ENCODE results near the gene RBP3. TPM values are rescaled to one million over a fixed set of nuclear protein-coding genes. Genes with fewer than 3 reads are reported as not detected.

The RBP3 gene
- total and polyA plus RNA-seq, 2 donors (not counting 3 experiments of a cell fraction or from before 2014, with no cell fraction given), result not detected

DNA sequence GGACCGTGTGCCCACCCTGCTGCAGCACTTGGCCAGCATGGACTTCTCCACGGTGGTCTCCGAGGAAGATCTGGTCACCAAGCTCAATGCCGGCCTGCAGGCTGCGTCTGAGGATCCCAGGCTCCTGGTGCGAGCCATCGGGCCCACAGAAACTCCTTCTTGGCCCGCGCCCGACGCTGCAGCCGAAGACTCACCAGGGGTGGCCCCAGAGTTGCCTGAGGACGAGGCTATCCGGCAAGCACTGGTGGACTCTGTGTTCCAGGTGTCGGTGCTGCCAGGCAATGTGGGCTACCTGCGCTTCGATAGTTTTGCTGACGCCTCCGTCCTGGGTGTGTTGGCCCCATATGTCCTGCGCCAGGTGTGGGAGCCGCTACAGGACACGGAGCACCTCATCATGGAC is 1.4 kb downstream of the RBP3 start:
- no TSS peak for BruUV-seq (replicated peaks)
- no peaks in the 10 kb centered on the region for H3K9me3 ChIP-seq (replicated peaks; ENCODE audit: control insufficient read depth, insufficient read depth, low read length)
- H3K9ac ChIP-seq (replicated peaks; ENCODE audit: extremely low read depth, insufficient read depth, low read length), result no peak overlapping the region
- H4K20me1 ChIP-seq (replicated peaks; ENCODE audit: control insufficient read depth, extremely low read depth, insufficient read depth, low read length), result no peaks in the 10 kb centered on the region
- ChIA-PET CTCF (no interaction called here), POLR2A (no interaction called here)
- no peaks in the 10 kb centered on the region for H3K36me3 ChIP-seq (ENCODE audit: control insufficient read depth in 2 of 2, extremely low read depth in 1 of 2, insufficient read depth in 2 of 2, low read length in 2 of 2)
- no peak for TF ChIP-seq EZH2 (IDR thresholded peaks at IDR 0.05; ENCODE audit: borderline replicate concordance, low read depth, low read length, severe bottlenecking)
- no peak for TF ChIP-seq MYC (IDR thresholded peaks at IDR 0.05; ENCODE audit: low read depth, low read length)
- TF ChIP-seq, protein P1, sequence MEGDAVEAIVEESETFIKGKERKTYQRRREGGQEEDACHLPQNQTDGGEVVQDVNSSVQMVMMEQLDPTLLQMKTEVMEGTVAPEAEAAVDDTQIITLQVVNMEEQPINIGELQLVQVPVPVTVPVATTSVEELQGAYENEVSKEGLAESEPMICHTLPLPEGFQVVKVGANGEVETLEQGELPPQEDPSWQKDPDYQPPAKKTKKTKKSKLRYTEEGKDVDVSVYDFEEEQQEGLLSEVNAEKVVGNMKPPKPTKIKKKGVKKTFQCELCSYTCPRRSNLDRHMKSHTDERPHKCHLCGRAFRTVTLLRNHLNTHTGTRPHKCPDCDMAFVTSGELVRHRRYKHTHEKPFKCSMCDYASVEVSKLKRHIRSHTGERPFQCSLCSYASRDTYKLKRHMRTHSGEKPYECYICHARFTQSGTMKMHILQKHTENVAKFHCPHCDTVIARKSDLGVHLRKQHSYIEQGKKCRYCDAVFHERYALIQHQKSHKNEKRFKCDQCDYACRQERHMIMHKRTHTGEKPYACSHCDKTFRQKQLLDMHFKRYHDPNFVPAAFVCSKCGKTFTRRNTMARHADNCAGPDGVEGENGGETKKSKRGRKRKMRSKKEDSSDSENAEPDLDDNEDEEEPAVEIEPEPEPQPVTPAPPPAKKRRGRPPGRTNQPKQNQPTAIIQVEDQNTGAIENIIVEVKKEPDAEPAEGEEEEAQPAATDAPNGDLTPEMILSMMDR (IDR thresholded peaks at IDR 0.05; ENCODE audit: extremely low read depth in 1 of 2, insufficient read depth in 1 of 2, low read depth in 1 of 2, low read length in 2 of 2), result no peak
- TF ChIP-seq POLR2AphosphoS5 (IDR thresholded peaks at IDR 0.05; ENCODE audit: insufficient read depth, low read depth, low read length), result no peak
- TF ChIP-seq FOS (IDR thresholded peaks at IDR 0.05; ENCODE audit: borderline replicate concordance, insufficient read depth, low read length), result no peak
- no peaks in the 10 kb centered on the region for H3K9me1 ChIP-seq (replicated peaks; ENCODE audit: control insufficient read depth, extremely low read depth, insufficient read depth, low read length)
- no peak for FAIRE-seq
- DNase-seq (ENCODE audit: low read depth, low spot score), result no peak
- H3K4me3 ChIP-seq (replicated peaks in 1 of 3; ENCODE audit: insufficient read depth in 1 of 3, low read depth in 1 of 3, low read length in 3 of 3), result no peak overlapping the region
- no peaks in the 10 kb centered on the region for H3K79me2 ChIP-seq (ENCODE audit: control insufficient read depth, insufficient read depth, low read length)
- H3K27ac ChIP-seq (ENCODE audit: insufficient read depth, low read depth, low read length), result no peak overlapping the region
- dilution Hi-C loops (cut with MboI; ENCODE audit: extremely low pct_ligation_motif_present, low sequenced_read_pairs) (no loop called here), intact Hi-C loops (cut with micrococcal nuclease) (no loop called here)
- H3K4me2 ChIP-seq (ENCODE audit: insufficient read depth, low read length), result no peak overlapping the region
- H3K4me1 ChIP-seq (ENCODE audit: control insufficient read depth, extremely low read depth, insufficient read depth, low read length), result no peaks in the 10 kb centered on the region
- no peak overlapping the region for H2AFZ ChIP-seq (ENCODE audit: low read depth, low read length)
- H3K27me3 ChIP-seq (ENCODE audit: control insufficient read depth in 2 of 2, insufficient read depth in 2 of 2, low read length in 2 of 2), result no peaks in the 10 kb centered on the region

DNA sequence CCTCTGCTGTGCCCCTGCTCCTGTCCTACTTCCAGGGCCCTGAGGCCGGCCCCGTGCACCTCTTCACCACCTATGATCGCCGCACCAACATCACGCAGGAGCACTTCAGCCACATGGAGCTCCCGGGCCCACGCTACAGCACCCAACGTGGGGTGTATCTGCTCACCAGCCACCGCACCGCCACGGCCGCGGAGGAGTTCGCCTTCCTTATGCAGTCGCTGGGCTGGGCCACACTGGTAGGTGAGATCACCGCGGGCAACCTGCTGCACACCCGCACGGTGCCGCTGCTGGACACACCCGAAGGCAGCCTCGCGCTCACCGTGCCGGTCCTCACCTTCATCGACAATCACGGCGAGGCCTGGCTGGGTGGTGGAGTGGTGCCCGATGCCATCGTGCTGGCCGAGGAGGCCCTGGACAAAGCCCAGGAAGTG is 1.8 kb downstream of the RBP3 start:
- dilution Hi-C loops (cut with MboI; ENCODE audit: extremely low pct_ligation_motif_present, low sequenced_read_pairs) (no loop called here), intact Hi-C loops (cut with micrococcal nuclease) (no loop called here)
- Histone ChIP-seq H3K9me3 (replicated peaks; ENCODE audit: control insufficient read depth, insufficient read depth, low read length) (no peaks in the 10 kb centered on the region), H3K27ac (ENCODE audit: insufficient read depth, low read depth, low read length) (no peak overlapping the region), H3K27me3 (ENCODE audit: control insufficient read depth in 2 of 2, insufficient read depth in 2 of 2, low read length in 2 of 2) (no peaks in the 10 kb centered on the region), H4K20me1 (replicated peaks; ENCODE audit: control insufficient read depth, extremely low read depth, insufficient read depth, low read length) (no peaks in the 10 kb centered on the region), H3K9ac (replicated peaks; ENCODE audit: extremely low read depth, insufficient read depth, low read length) (no peak overlapping the region), H3K9me1 (replicated peaks; ENCODE audit: control insufficient read depth, extremely low read depth, insufficient read depth, low read length) (no peaks in the 10 kb centered on the region), H2AFZ (ENCODE audit: low read depth, low read length) (no peak overlapping the region), H3K4me1 (ENCODE audit: control insufficient read depth, extremely low read depth, insufficient read depth, low read length) (no peaks in the 10 kb centered on the region), H3K4me3 (replicated peaks in 1 of 3; ENCODE audit: insufficient read depth in 1 of 3, low read depth in 1 of 3, low read length in 3 of 3) (no peak overlapping the region), H3K79me2 (ENCODE audit: control insufficient read depth, insufficient read depth, low read length) (no peaks in the 10 kb centered on the region), H3K36me3 (ENCODE audit: control insufficient read depth in 2 of 2, extremely low read depth in 1 of 2, insufficient read depth in 2 of 2, low read length in 2 of 2) (no peaks in the 10 kb centered on the region), H3K4me2 (ENCODE audit: insufficient read depth, low read length) (no peak overlapping the region)
- BruUV-seq (replicated peaks), result no TSS peak
- ChIA-PET POLR2A (interaction anchor here (0.5 kb wide), 1 partner anchor 1149 kb away, joined by 3 read pairs; no protein-coding TSS in a partner anchor), CTCF (interaction anchor here (1.1 kb wide), 1 partner anchor 10 kb away, joined by 4 read pairs; no protein-coding TSS in a partner anchor)
- no peak for FAIRE-seq
- DNase-seq (ENCODE audit: low read depth, low spot score), result no peak
- TF ChIP-seq MYC (IDR thresholded peaks at IDR 0.05; ENCODE audit: low read depth, low read length) (no peak), GATA2 (IDR thresholded peaks at IDR 0.05; ENCODE audit: insufficient read depth, insufficient read length, low read depth, low read length) (no peak), JUN (IDR thresholded peaks at IDR 0.05; ENCODE audit: borderline replicate concordance, insufficient read depth, insufficient read length, low read depth) (no peak), POLR2A (IDR thresholded peaks at IDR 0.05; ENCODE audit: low read depth, low read length) (no peak)
- TF ChIP-seq, protein P2, sequence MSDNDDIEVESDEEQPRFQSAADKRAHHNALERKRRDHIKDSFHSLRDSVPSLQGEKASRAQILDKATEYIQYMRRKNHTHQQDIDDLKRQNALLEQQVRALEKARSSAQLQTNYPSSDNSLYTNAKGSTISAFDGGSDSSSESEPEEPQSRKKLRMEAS (IDR thresholded peaks at IDR 0.05; ENCODE audit: insufficient read depth, insufficient read length), result no peak

Data from endothelial cell of umbilical vein (primary cell).